GM12878 (cell line): ENCODE measurements around the gene AIDA. TPM values are rescaled to one million over a fixed set of nuclear protein-coding genes. Genes with fewer than 3 reads are reported as not detected.

Source experiments
- ATAC-seq: fragments of 200-7000 bp; cut with Tn5 transposase; 3 replicates; pipeline ENCODE4 v1.9.1; 2020; ENCODE audit warnings: mild to moderate bottlenecking, moderate library complexity
- BruUV-seq: library from RNA; stranded (reverse); fragments of 400-500 nt; replicated peaks from 2 replicates; lab custom pipeline; 2021; lab: Mats Ljungman, UMichigan
- CTCF ChIA-PET: fragments of 300-600 bp; sonication (Branson Sonifier 250); formaldehyde crosslinking; extraction: SDS; loops from one replicate; lab custom pipeline; 2021; ENCODE audit warnings: inconsistent platforms; lab: Yijun Ruan, JAX
- POLR2A ChIA-PET: fragments of 350-600 bp; formaldehyde crosslinking; extraction: SDS; loops from one replicate; lab custom pipeline; 2021; ENCODE audit warnings: inconsistent platforms; lab: Charles Lee
- RAD21 ChIA-PET: fragments of 300-600 bp; sonication (Branson Sonifier 250); formaldehyde crosslinking; loops from one replicate; lab custom pipeline; 2023; ENCODE audit warnings: antibody characterized with exemption; ENCODE audit not compliant: unreplicated experiment; lab: Charles Lee
- SMC1A ChIA-PET: fragments of 300-600 bp; sonication (Branson Sonifier 250); formaldehyde crosslinking; loops from one replicate; lab custom pipeline; 2023; ENCODE audit not compliant: unreplicated experiment, uncharacterized antibody; lab: Charles Lee
- DNase-seq: peaks from one replicate; pipeline ENCODE4 v3.0.0-alpha.2; 2011; ENCODE audit warnings: low read depth, low spot score
- FAIRE-seq: peaks from 3 replicates; lab custom pipeline; 2011; peaks lifted over from hg19 to GRCh38; lab: Jason Lieb, UNC
- H2AFZ ChIP-seq: 2 replicates; pipeline ENCODE4 v1.6.0; 2011; ENCODE audit warnings: low read depth, low read length, control low read depth; ENCODE audit not compliant: control insufficient read depth
- H3K27ac ChIP-seq: 2 replicates; pipeline ENCODE4 v1.5.1; 2011; ENCODE audit warnings: control low read depth; ENCODE audit not compliant: control insufficient read depth, insufficient read depth
- H3K27me3 ChIP-seq, 2 experiments: replicated peaks in 1 of 2; 2 replicates each; pipeline versions ENCODE4 v1.6.0 to v1.6.1; 2011; ENCODE audit warnings: low read length in 1 of 2; ENCODE audit not compliant: control insufficient read depth in 2 of 2, insufficient read depth in 2 of 2
- H3K36me3 ChIP-seq, 2 experiments: 2 replicates each; pipeline ENCODE4 v1.5.1; 2011; ENCODE audit warnings: low read length in 1 of 2; ENCODE audit not compliant: control insufficient read depth in 2 of 2, insufficient read depth in 2 of 2
- H3K4me1 ChIP-seq: 2 replicates; pipeline ENCODE4 v1.6.1; 2011; ENCODE audit warnings: mild to moderate bottlenecking, low read length, moderate library complexity, mixed read lengths; ENCODE audit not compliant: control insufficient read depth, insufficient read depth
- H3K4me2 ChIP-seq: 2 replicates; pipeline ENCODE4 v1.6.0; 2011; ENCODE audit warnings: control low read depth; ENCODE audit not compliant: control insufficient read depth, insufficient read depth
- H3K4me3 ChIP-seq: fragments of 200-600 bp; sonication (generic); 2 replicates; pipeline ENCODE4 v1.5.1; 2016
- H3K79me2 ChIP-seq: 2 replicates; pipeline ENCODE4 v1.6.0; 2011; ENCODE audit warnings: low read length; ENCODE audit not compliant: control insufficient read depth, insufficient read depth
- H3K9ac ChIP-seq: 2 replicates; pipeline ENCODE4 v1.8.0; 2011; ENCODE audit warnings: low read length, control low read depth, mixed read lengths; ENCODE audit not compliant: control insufficient read depth, insufficient read depth
- H3K9me3 ChIP-seq: replicated peaks from 3 replicates; pipeline ENCODE4 v1.5.1; 2011; ENCODE audit warnings: mild to moderate bottlenecking, low read length; ENCODE audit not compliant: control insufficient read depth, insufficient read depth
- H4K20me1 ChIP-seq: 2 replicates; pipeline ENCODE4 v1.6.0; 2011; ENCODE audit not compliant: control insufficient read depth, insufficient read depth
- BRCA1 ChIP-seq: IDR thresholded peaks from 2 replicates; pipeline ENCODE4 v1.6.1; 2011; ENCODE audit warnings: low read depth, low read length, improper control_type of control experiment
- CBFB ChIP-seq: IDR thresholded peaks from 2 replicates; pipeline ENCODE4 v1.6.1; 2016; ENCODE audit warnings: antibody characterized with exemption, low read depth
- NFYB ChIP-seq: IDR thresholded peaks from 2 replicates; pipeline ENCODE4 v1.6.1; 2011; ENCODE audit warnings: low read depth, mild to moderate bottlenecking, low read length, improper control_type of control experiment, moderate library complexity; ENCODE audit not compliant: insufficient read depth
- PML ChIP-seq: IDR thresholded peaks from 2 replicates; pipeline ENCODE4 v1.6.1; 2012; ENCODE audit warnings: low read length, inconsistent platforms
- POLR2AphosphoS2 ChIP-seq: IDR thresholded peaks from 2 replicates; pipeline ENCODE4 v1.6.1; 2011; ENCODE audit warnings: low read depth, mild to moderate bottlenecking, low read length, improper control_type of control experiment, moderate library complexity
- PRDM15 ChIP-seq: fragments of 450-650 bp; formaldehyde crosslinking; IDR thresholded peaks from 2 replicates; pipeline ENCODE4 v1.4.0; 2020; ENCODE audit warnings: mild to moderate bottlenecking, moderate library complexity
- RAD51 ChIP-seq: fragments of 450-650 bp; IDR thresholded peaks from 2 replicates; pipeline ENCODE4 v1.6.1; 2016; ENCODE audit warnings: moderate library complexity, mild to moderate bottlenecking, inconsistent platforms
- RELA ChIP-seq: fragments of 450-650 bp; IDR thresholded peaks from 2 replicates; pipeline ENCODE4 v1.8.0; 2014; ENCODE audit warnings: borderline replicate concordance; ENCODE audit not compliant: partially characterized antibody
- SP1 ChIP-seq: IDR thresholded peaks from one replicate; pipeline ENCODE4 v1.6.1; 2011; ENCODE audit warnings: low read depth, low read length
- TBL1XR1 ChIP-seq: IDR thresholded peaks from 2 replicates; pipeline ENCODE4 v1.6.1; 2012; ENCODE audit warnings: low read depth, low read length, improper control_type of control experiment
- USF2 ChIP-seq: IDR thresholded peaks from 2 replicates; pipeline ENCODE4 v1.6.1; 2011; ENCODE audit warnings: low read depth, low read length, improper control_type of control experiment, borderline replicate concordance
- WRNIP1 ChIP-seq: IDR thresholded peaks from 2 replicates; pipeline ENCODE4 v1.6.1; 2011; ENCODE audit warnings: low read depth, low read length, improper control_type of control experiment, borderline replicate concordance
- ZNF592 ChIP-seq: fragments of 450-650 bp; IDR thresholded peaks from 2 replicates; pipeline ENCODE4 v1.6.1; 2017; ENCODE audit warnings: mild to moderate bottlenecking, moderate library complexity
- ZSCAN29 ChIP-seq: fragments of 450-650 bp; IDR thresholded peaks from 2 replicates; pipeline ENCODE4 v1.6.1; 2017; ENCODE audit warnings: mild to moderate bottlenecking, moderate library complexity
- WGBS: methylation state at CpG from one replicate; pipeline ENCODE4 v1.1.6; 2016; ENCODE audit warnings: low lambda C conversion rate; ENCODE audit not compliant: insufficient replicate concordance, insufficient coverage; ENCODE audit errors: missing lambda C conversion rate; 5-methylcytosine and 5-hydroxymethylcytosine counted together
- in situ Hi-C: fragments of 300-500 bp; cut with MboI; formaldehyde crosslinking; loops from 9 replicates; pipeline ENCODE4 v1.14.3; 2018; ENCODE audit warnings: mixed read lengths
- intact Hi-C: fragments of 100-400 bp; cut with micrococcal nuclease; formaldehyde crosslinking; loops from one replicate; pipeline ENCODE4 v1.14.2; 2022; ENCODE audit not compliant: unreplicated experiment
- polyA plus RNA-seq, 11 experiments: library from polyadenylated mRNA; depleted of rRNA in 4 of 11; unstranded in 6 of 11; stranded (reverse) in 5 of 11; fragments of >200 nt; fragmentation: Nextera tagmentation in 4 of 11; fragmentation: Illumina TruSeq in 1 of 11; extraction: Ambion mirVana in 4 of 11; extraction: Trizol in 1 of 11; gene quantifications; 1 replicate in 1 of 11; 2 replicates in 10 of 11; pipeline versions ENCODE4 v1.2.1 to v1.2.3, GENCODE V29; 2011 to 2016; ENCODE audit warnings: inconsistent platforms in 2 of 11, missing spikeins in 2 of 11, low read depth in 1 of 11
- total RNA-seq, 4 experiments: library from RNA; depleted of rRNA in 3 of 4; stranded (reverse); fragments of >200 nt in 3 of 4; fragmentation: Illumina TruSeq in 1 of 4; extraction: Trizol in 1 of 4; gene quantifications; 2 replicates each; pipeline versions ENCODE4 v1.2.1 to v1.2.3, GENCODE V29; 2013 to 2021

The AIDA gene
- total and polyA plus RNA-seq, 10 of the 15 experiments (the other 5 are each of a cell fraction or from before 2014, with no cell fraction given): 8.9 to 43.1 (median 19.2) TPM

- no peak for TF ChIP-seq CBFB
- TF ChIP-seq SP1: no peak
- no peak for TF ChIP-seq TBL1XR1
- no peak for TF ChIP-seq POLR2AphosphoS2
- no peak for TF ChIP-seq PML
- TF ChIP-seq BRCA1: no peak
- TF ChIP-seq NFYB: no peak
- TF ChIP-seq WRNIP1: no peak
- no peak for TF ChIP-seq PRDM15
- TF ChIP-seq ZSCAN29: no peak
- no peak for TF ChIP-seq RELA
- no peak for TF ChIP-seq USF2
- TF ChIP-seq RAD51: no peak
- no peak for TF ChIP-seq ZNF592
- TF ChIP-seq, all 136 proteins: peak for 0
- no peak overlapping the region for H3K27ac ChIP-seq
- POLR2A ChIA-PET: no interaction called here
- H3K79me2 ChIP-seq: no peaks in the 10 kb centered on the region
- peaks cover 2 to 39% of the 10 kb centered on the region in 2 experiments for H3K36me3 ChIP-seq
- no peak overlapping the region for H3K4me3 ChIP-seq
- FAIRE-seq (no peak), DNase-seq (no peak), ATAC-seq (no peak)
- RAD21 ChIA-PET: interaction anchor here (1.0 kb wide), 1 partner anchor 12 kb away, joined by 3 read pairs; no protein-coding TSS in a partner anchor
- H3K9ac ChIP-seq: no peak overlapping the region
- no TSS peak for BruUV-seq
- SMC1A ChIA-PET: interaction anchor here (0.9 kb wide), 1 partner anchor 32 kb away, joined by 3 read pairs; no protein-coding TSS in a partner anchor
- WGBS: 95% methylated on average over 7 of the region's 7 CpGs
- H3K27me3 ChIP-seq: no peaks in the 10 kb centered on the region
- intact Hi-C loops: no loop called here
- CTCF ChIA-PET: interaction anchor here (0.8 to 0.9 kb wide), 2 partner anchors 11 to 200 kb away, joined by 3 to 4 read pairs; no protein-coding TSS in a partner anchor
- H3K9me3 ChIP-seq: no peaks in the 10 kb centered on the region
- H3K4me2 ChIP-seq: no peak overlapping the region
- in situ Hi-C loops: no loop called here
- H2AFZ ChIP-seq: no peak overlapping the region
- peaks cover 2% of the 10 kb centered on the region; the same call in 1 of the 2 replicates for H4K20me1 ChIP-seq
- H3K4me1 ChIP-seq: no peaks in the 10 kb centered on the region
These were observed 46.3 kb downstream of the AIDA start for GRCh38 chr1:222665964-222666363.
